Panc1 (cell line): ENCODE data around the gene PRAMEF15. TPM values are rescaled to one million over a fixed set of nuclear protein-coding genes. Genes with fewer than 3 reads are reported as not detected.
A peak's percentile ranks its signal among the peaks of the same experiment; 100 is the strongest.
"Not testable (repeated sequence)": the region's sequence is repeated elsewhere in the genome, so short reads cannot be mapped to it uniquely, and the experiment has no call there.

Experiments used
- ATAC-seq: fragments of 200-7000 bp; cut with Tn5 transposase; 2 replicates; pipeline ENCODE4 v1.9.1; 2020; ENCODE audit warnings: mild to moderate bottlenecking, moderate library complexity
- BruUV-seq: library from RNA; stranded (reverse); fragments of 400-500 nt; replicated peaks from 2 replicates; lab custom pipeline; 2021; lab: Mats Ljungman, UMichigan
- CTCF ChIA-PET: fragments of 300-600 bp; sonication (Branson Sonifier 250); formaldehyde crosslinking; loops from one replicate; lab custom pipeline; 2022; ENCODE audit warnings: antibody characterized with exemption; lab: Charles Lee
- POLR2A ChIA-PET: fragments of 300-600 bp; sonication (Branson Sonifier 250); formaldehyde crosslinking; loops from one replicate; lab custom pipeline; 2022; ENCODE audit warnings: antibody characterized with exemption; lab: Charles Lee
- DNase-seq: peaks from one replicate; pipeline ENCODE4 v3.0.0-alpha.2; 2010; ENCODE audit warnings: low read depth, low spot score
- H3K27ac ChIP-seq: 2 replicates; pipeline ENCODE4 v1.5.1; 2011; ENCODE audit warnings: mild to moderate bottlenecking, low read length, inconsistent platforms
- H3K27me3 ChIP-seq: fragments of 200-500 bp; sonication (Bioruptor generic); 2 replicates; pipeline ENCODE4 v1.6.0; 2014; ENCODE audit warnings: low read length, inconsistent platforms; ENCODE audit not compliant: control insufficient read depth, insufficient read depth
- H3K36me3 ChIP-seq: fragments of 200-500 bp; sonication (Bioruptor generic); 2 replicates; pipeline ENCODE4 v1.5.1; 2014; ENCODE audit warnings: inconsistent platforms, mild to moderate bottlenecking, low read length, moderate library complexity; ENCODE audit not compliant: control insufficient read depth, insufficient read depth
- H3K4me1 ChIP-seq: 2 replicates; pipeline ENCODE4 v1.5.1; 2011; ENCODE audit warnings: inconsistent platforms, mild to moderate bottlenecking, low read length, moderate library complexity; ENCODE audit not compliant: control insufficient read depth, insufficient read depth
- H3K4me3 ChIP-seq, 2 experiments: 2 replicates each; pipeline ENCODE4 v1.5.1; 2011 to 2012; ENCODE audit warnings: low read depth in 2 of 2, low read length in 2 of 2, mild to moderate bottlenecking in 2 of 2, inconsistent platforms in 1 of 2, moderate library complexity in 1 of 2
- H3K9me3 ChIP-seq: fragments of 200-500 bp; sonication (Bioruptor generic); 2 replicates; pipeline ENCODE4 v1.5.1; 2014; ENCODE audit warnings: low read depth, mild to moderate bottlenecking, inconsistent platforms, low read length, moderate library complexity; ENCODE audit not compliant: control insufficient read depth, insufficient read depth
- in situ Hi-C: cut with HindIII; loops from 2 replicates; pipeline ENCODE4 v1.10.0; 2016; ENCODE audit warnings: low sequenced_read_pairs, low pct_unique_long_range_greater_than_20kb
- intact Hi-C: fragments of 100-400 bp; cut with micrococcal nuclease; formaldehyde crosslinking; loops from one replicate; pipeline ENCODE4 v1.10.0; 2022; ENCODE audit not compliant: unreplicated experiment
- total RNA-seq: library from RNA; stranded (reverse); gene quantifications from one replicate; pipeline ENCODE4 v1.2.1, GENCODE V29; 2021; ENCODE audit not compliant: unreplicated experiment
- TF ChIP-seq, protein P1 (sequence below): fragments of 450-650 bp; IDR thresholded peaks from 2 replicates; pipeline ENCODE4 v1.5.1; 2017; ENCODE audit warnings: mild to moderate bottlenecking

PRAMEF15 gene
- total RNA-seq, 1 experiment from 2014 or later = not detected

- DNase-seq = peak; percentile 36
- H3K4me3 ChIP-seq, H3K36me3 ChIP-seq, H3K4me1 ChIP-seq, POLR2A ChIA-PET, intact Hi-C loops, H3K27ac ChIP-seq, H3K9me3 ChIP-seq, BruUV-seq, CTCF ChIA-PET, in situ Hi-C loops, H3K27me3 ChIP-seq, ATAC-seq: not testable (repeated sequence)
- TF ChIP-seq, protein P1, sequence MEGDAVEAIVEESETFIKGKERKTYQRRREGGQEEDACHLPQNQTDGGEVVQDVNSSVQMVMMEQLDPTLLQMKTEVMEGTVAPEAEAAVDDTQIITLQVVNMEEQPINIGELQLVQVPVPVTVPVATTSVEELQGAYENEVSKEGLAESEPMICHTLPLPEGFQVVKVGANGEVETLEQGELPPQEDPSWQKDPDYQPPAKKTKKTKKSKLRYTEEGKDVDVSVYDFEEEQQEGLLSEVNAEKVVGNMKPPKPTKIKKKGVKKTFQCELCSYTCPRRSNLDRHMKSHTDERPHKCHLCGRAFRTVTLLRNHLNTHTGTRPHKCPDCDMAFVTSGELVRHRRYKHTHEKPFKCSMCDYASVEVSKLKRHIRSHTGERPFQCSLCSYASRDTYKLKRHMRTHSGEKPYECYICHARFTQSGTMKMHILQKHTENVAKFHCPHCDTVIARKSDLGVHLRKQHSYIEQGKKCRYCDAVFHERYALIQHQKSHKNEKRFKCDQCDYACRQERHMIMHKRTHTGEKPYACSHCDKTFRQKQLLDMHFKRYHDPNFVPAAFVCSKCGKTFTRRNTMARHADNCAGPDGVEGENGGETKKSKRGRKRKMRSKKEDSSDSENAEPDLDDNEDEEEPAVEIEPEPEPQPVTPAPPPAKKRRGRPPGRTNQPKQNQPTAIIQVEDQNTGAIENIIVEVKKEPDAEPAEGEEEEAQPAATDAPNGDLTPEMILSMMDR = peak; percentile 68
Measured at GRCh38 chr1:13356774-13357173, 41.4 kb downstream of the PRAMEF15 start.

GRCh38 chr1:13362364-13362763, 47.0 kb downstream of the PRAMEF15 start:
- H3K4me1 ChIP-seq, CTCF ChIA-PET, DNase-seq, BruUV-seq, H3K4me3 ChIP-seq, POLR2A ChIA-PET, H3K27me3 ChIP-seq, H3K36me3 ChIP-seq, ATAC-seq, in situ Hi-C loops, H3K27ac ChIP-seq, H3K9me3 ChIP-seq: not testable (repeated sequence)
- intact Hi-C loops = loop anchor here (10.0 kb wide), 1 partner anchor 62 kb away; no protein-coding TSS in a partner anchor

DNA sequence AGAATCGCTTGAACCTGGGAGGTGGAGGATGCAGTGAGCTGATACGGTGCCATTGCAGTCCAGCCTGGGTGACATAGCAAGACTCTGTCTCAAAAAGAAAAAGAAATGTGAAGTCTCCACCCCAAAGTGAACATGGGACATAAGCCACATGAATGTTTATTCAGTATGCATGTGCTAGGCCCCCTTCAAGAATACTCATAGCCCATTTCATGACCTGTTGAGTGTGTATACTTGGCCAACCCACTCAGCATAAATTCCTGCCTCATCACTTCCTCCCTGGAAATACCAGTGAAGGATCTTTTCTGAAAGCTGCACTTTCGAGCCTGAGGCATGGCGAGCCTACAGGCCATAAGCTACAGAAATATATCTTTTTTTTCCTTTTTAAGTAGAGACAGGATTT, 49.5 kb downstream of the PRAMEF15 start:
- H3K27ac ChIP-seq, in situ Hi-C loops, H3K27me3 ChIP-seq, CTCF ChIA-PET, POLR2A ChIA-PET, H3K9me3 ChIP-seq, H3K4me3 ChIP-seq, H3K36me3 ChIP-seq, ATAC-seq, BruUV-seq, H3K4me1 ChIP-seq, DNase-seq: not testable (repeated sequence)
- intact Hi-C loops = loop anchor here (10.0 kb wide), 1 partner anchor 60 kb away; no protein-coding TSS in a partner anchor

- BruUV-seq, in situ Hi-C loops, ATAC-seq, H3K27ac ChIP-seq, DNase-seq, H3K4me3 ChIP-seq, CTCF ChIA-PET, H3K36me3 ChIP-seq, H3K4me1 ChIP-seq, POLR2A ChIA-PET, H3K27me3 ChIP-seq, H3K9me3 ChIP-seq: not testable (repeated sequence)
- intact Hi-C loops = loop anchor here (10.0 kb wide), 1 partner anchor 58 kb away; no protein-coding TSS in a partner anchor
Measured at GRCh38 chr1:13366536-13366935, 51.2 kb downstream of the PRAMEF15 start.

GRCh38 chr1:13368544-13368943, 53.2 kb downstream of the PRAMEF15 start:
- DNase-seq, H3K4me1 ChIP-seq, CTCF ChIA-PET, H3K36me3 ChIP-seq, ATAC-seq, H3K27ac ChIP-seq, BruUV-seq, in situ Hi-C loops, POLR2A ChIA-PET, H3K9me3 ChIP-seq, H3K4me3 ChIP-seq, H3K27me3 ChIP-seq: not testable (repeated sequence)
- intact Hi-C loops = loop anchor here (10.0 kb wide), 1 partner anchor 56 kb away; no protein-coding TSS in a partner anchor
- TF ChIP-seq, protein P1 = peak; percentile 51; the same call in 1 of the 2 replicates
